ENCODE results near the gene UGGT2. TPM values are rescaled to one million over a fixed set of nuclear protein-coding genes. Genes with fewer than 3 reads are reported as not detected.
"Not testable (repeated sequence)": the region's sequence is repeated elsewhere in the genome, so short reads cannot be mapped to it uniquely, and the experiment has no call there.

Gene UGGT2
- polyA plus RNA-seq, 3 donors: 34.1 to 36.2 (median 35.6) TPM

- no peak for DNase-seq (ENCODE audit: low read depth in 3 of 3, low spot score in 2 of 3)
These were observed 149.6 kb downstream of the UGGT2 start for GRCh38 chr13:95903569-95903968.

GRCh38 chr13:95902741-95903140 lies 150.5 kb downstream of the UGGT2 start:
- DNase-seq (ENCODE audit: low read depth in 3 of 3, low spot score in 2 of 3): no peak

- DNase-seq (ENCODE audit: low read depth in 3 of 3, low spot score in 2 of 3): no peak
These were observed 154.9 kb downstream of the UGGT2 start for GRCh38 chr13:95898256-95898655.

GRCh38 chr13:95896301-95896700 lies 156.9 kb downstream of the UGGT2 start:
- DNase-seq (ENCODE audit: low read depth in 3 of 3, low spot score in 2 of 3): no peak

GRCh38 chr13:95893861-95894260 lies 159.3 kb downstream of the UGGT2 start:
- no peak for DNase-seq (ENCODE audit: low read depth in 3 of 3, low spot score in 2 of 3)

GRCh38 chr13:95882121-95882520 lies 171.1 kb downstream of the UGGT2 start:
- no peak for DNase-seq (ENCODE audit: low read depth in 3 of 3, low spot score in 2 of 3)

- no peak for DNase-seq (ENCODE audit: low read depth in 3 of 3, low spot score in 2 of 3)
These were observed 172.9 kb downstream of the UGGT2 start for GRCh38 chr13:95880331-95880730.

- no peak for DNase-seq (ENCODE audit: low read depth in 3 of 3, low spot score in 2 of 3)
These were observed 178.9 kb downstream of the UGGT2 start for GRCh38 chr13:95874286-95874685.

GRCh38 chr13:95870421-95870820 lies 182.8 kb downstream of the UGGT2 start:
- DNase-seq (ENCODE audit: low read depth in 3 of 3, low spot score in 2 of 3): no peak

GRCh38 chr13:95865080-95865615 lies 188.1 kb downstream of the UGGT2 start:
- DNase-seq (ENCODE audit: low read depth in 3 of 3, low spot score in 2 of 3): peak in 1 of 3 donors; percentile 2

- no peak for DNase-seq (ENCODE audit: low read depth in 3 of 3, low spot score in 2 of 3)
These were observed 190.8 kb downstream of the UGGT2 start for GRCh38 chr13:95862408-95862807.

- no peak for DNase-seq (ENCODE audit: low read depth in 3 of 3, low spot score in 2 of 3)
These were observed 191.9 kb downstream of the UGGT2 start for GRCh38 chr13:95861296-95861695.

GRCh38 chr13:95858286-95859075 lies 194.7 kb downstream of the UGGT2 start:
- DNase-seq (ENCODE audit: low read depth in 3 of 3, low spot score in 2 of 3): peak in 1 of 3 donors; percentile 8

GRCh38 chr13:95845656-95846055 lies 207.5 kb downstream of the UGGT2 start:
- DNase-seq (ENCODE audit: low read depth in 3 of 3, low spot score in 2 of 3): not testable (repeated sequence)

GRCh38 chr13:95842898-95843297 lies 210.3 kb downstream of the UGGT2 start:
- DNase-seq (ENCODE audit: low read depth in 3 of 3, low spot score in 2 of 3): no peak

GRCh38 chr13:95841894-95842293 lies 211.3 kb downstream of the UGGT2 start:
- DNase-seq (ENCODE audit: low read depth in 3 of 3, low spot score in 2 of 3): no peak

- peak; percentile 50 to 67 (median 56) for DNase-seq (ENCODE audit: low read depth in 3 of 3, low spot score in 2 of 3)
These were observed 219.0 kb downstream of the UGGT2 start for GRCh38 chr13:95834134-95834765.

GRCh38 chr13:95833719-95834118 lies 219.5 kb downstream of the UGGT2 start:
- DNase-seq (ENCODE audit: low read depth in 3 of 3, low spot score in 2 of 3): no peak

GRCh38 chr13:95833126-95833525 lies 220.1 kb downstream of the UGGT2 start:
- no peak for DNase-seq (ENCODE audit: low read depth in 3 of 3, low spot score in 2 of 3)

GRCh38 chr13:95822303-95822702 lies 230.9 kb downstream of the UGGT2 start:
- DNase-seq (ENCODE audit: low read depth in 3 of 3, low spot score in 2 of 3): no peak

GRCh38 chr13:95814495-95814894 lies 238.7 kb downstream of the UGGT2 start:
- no peak for DNase-seq (ENCODE audit: low read depth in 3 of 3, low spot score in 2 of 3)

- no peak for DNase-seq (ENCODE audit: low read depth in 3 of 3, low spot score in 2 of 3)
These were observed 240.1 kb downstream of the UGGT2 start for GRCh38 chr13:95813139-95813538.
